GM12878 (cell line): ENCODE data around the gene MTO1. TPM values are rescaled to one million over a fixed set of nuclear protein-coding genes. Genes with fewer than 3 reads are reported as not detected.

Experiments
- ASH2L ChIP-seq: fragments of 300-600, 200-600 bp; sonication (generic); IDR thresholded peaks from 2 replicates; pipeline ENCODE4 v1.6.1; 2017; ENCODE audit warnings: low read depth, mild to moderate bottlenecking, borderline replicate concordance
- BACH1 ChIP-seq: fragments of 450-650 bp; IDR thresholded peaks from 2 replicates; pipeline ENCODE4 v1.6.1; 2017; ENCODE audit warnings: mild to moderate bottlenecking, borderline replicate concordance
- BHLHE40 ChIP-seq, 2 experiments: fragments of 450-650 bp in 1 of 2; IDR thresholded peaks; 2 replicates each; pipeline ENCODE4 v1.6.1; 2011 to 2017; ENCODE audit warnings: low read depth in 2 of 2, borderline replicate concordance in 1 of 2, improper control_type of control experiment in 1 of 2, low read length in 1 of 2, mild to moderate bottlenecking in 1 of 2
- BRCA1 ChIP-seq: IDR thresholded peaks from 2 replicates; pipeline ENCODE4 v1.6.1; 2011; ENCODE audit warnings: low read depth, low read length, improper control_type of control experiment
- CHD4 ChIP-seq: fragments of 200-600 bp; sonication (generic); IDR thresholded peaks from 2 replicates; pipeline ENCODE4 v1.6.1; 2016; ENCODE audit warnings: mild to moderate bottlenecking
- DPF2 ChIP-seq: fragments of 450-650 bp; IDR thresholded peaks from 2 replicates; pipeline ENCODE4 v1.6.1; 2017; ENCODE audit warnings: mild to moderate bottlenecking
- FOS ChIP-seq: IDR thresholded peaks from 3 replicates; pipeline ENCODE4 v1.6.1; 2011; ENCODE audit warnings: borderline replicate concordance; ENCODE audit not compliant: insufficient read length; ENCODE audit errors: extremely low read depth
- FOXK2 ChIP-seq: fragments of 450-650 bp; IDR thresholded peaks from 2 replicates; pipeline ENCODE4 v1.6.1; 2017; ENCODE audit warnings: mild to moderate bottlenecking, moderate library complexity
- HCFC1 ChIP-seq: fragments of 150-350 bp; IDR thresholded peaks from 2 replicates; pipeline ENCODE4 v1.6.1; 2014; ENCODE audit warnings: low read length
- IKZF1 ChIP-seq: fragments of 450-650 bp; conservative IDR thresholded peaks from 2 replicates; pipeline ENCODE4 v1.6.1; 2017; ENCODE audit warnings: antibody characterized with exemption, mild to moderate bottlenecking
- IRF4 ChIP-seq: IDR thresholded peaks from 2 replicates; pipeline ENCODE4 v1.6.1; 2011; ENCODE audit warnings: low read depth, low read length
- MAX ChIP-seq: IDR thresholded peaks from 2 replicates; pipeline ENCODE4 v1.6.1; 2012; ENCODE audit warnings: low read depth, low read length, improper control_type of control experiment
- SP1 ChIP-seq: IDR thresholded peaks from one replicate; pipeline ENCODE4 v1.6.1; 2011; ENCODE audit warnings: low read depth, low read length
- SREBF1 ChIP-seq: IDR thresholded peaks from 2 replicates; pipeline ENCODE4 v1.6.1; 2012; ENCODE audit warnings: mild to moderate bottlenecking, low read length
- TCF7 ChIP-seq: IDR thresholded peaks from 2 replicates; pipeline ENCODE4 v1.6.1; 2014; ENCODE audit warnings: antibody characterized with exemption, borderline replicate concordance
- USF2 ChIP-seq: IDR thresholded peaks from 2 replicates; pipeline ENCODE4 v1.6.1; 2011; ENCODE audit warnings: low read depth, low read length, improper control_type of control experiment, borderline replicate concordance
- YBX1 ChIP-seq: fragments of 450-650 bp; IDR thresholded peaks from 2 replicates; pipeline ENCODE4 v1.6.1; 2016; ENCODE audit warnings: antibody characterized with exemption
- ZNF24 ChIP-seq: fragments of 450-650 bp; IDR thresholded peaks from 2 replicates; pipeline ENCODE4 v1.6.1; 2017; ENCODE audit warnings: antibody characterized with exemption, mild to moderate bottlenecking
- polyA plus RNA-seq, 11 experiments: library from polyadenylated mRNA; depleted of rRNA in 4 of 11; unstranded in 6 of 11; stranded (reverse) in 5 of 11; fragments of >200 nt; fragmentation: Nextera tagmentation in 4 of 11; fragmentation: Illumina TruSeq in 1 of 11; extraction: Ambion mirVana in 4 of 11; extraction: Trizol in 1 of 11; gene quantifications; 1 replicate in 1 of 11; 2 replicates in 10 of 11; pipeline versions ENCODE4 v1.2.1 to v1.2.3, GENCODE V29; 2011 to 2016; ENCODE audit warnings: inconsistent platforms in 2 of 11, missing spikeins in 2 of 11, low read depth in 1 of 11
- total RNA-seq, 4 experiments: library from RNA; depleted of rRNA in 3 of 4; stranded (reverse); fragments of >200 nt in 3 of 4; fragmentation: Illumina TruSeq in 1 of 4; extraction: Trizol in 1 of 4; gene quantifications; 2 replicates each; pipeline versions ENCODE4 v1.2.1 to v1.2.3, GENCODE V29; 2013 to 2021
- TF ChIP-seq, protein P1 (sequence below): fragments of 450-650 bp; IDR thresholded peaks from 2 replicates; pipeline ENCODE4 v1.6.1; 2017; ENCODE audit warnings: low read depth, mild to moderate bottlenecking, moderate library complexity
- TF ChIP-seq, protein P2 (sequence below): fragments of 450-650 bp; IDR thresholded peaks from 2 replicates; pipeline ENCODE4 v1.6.1; 2017; ENCODE audit warnings: borderline replicate concordance
- TF ChIP-seq, protein P3 (sequence below): fragments of 150-350 bp; IDR thresholded peaks from 2 replicates; pipeline ENCODE4 v1.6.1; 2016; ENCODE audit warnings: low read depth, low read length

Gene MTO1
- total and polyA plus RNA-seq, 10 of the 15 experiments (the other 5 are each of a cell fraction or from before 2014, with no cell fraction given) = 24.8 to 53.6 (median 33.1) TPM

GRCh38 chr6:73461537-73462350 is at the start of gene MTO1 (continued):
- TF ChIP-seq FOXK2 = peak; percentile 63; the same call in 1 of the 2 replicates
- TF ChIP-seq CHD4 = no peak
- TF ChIP-seq DPF2 = 0 out of 2 replicates have a peak, but pooled peaks have one; percentile 37
- TF ChIP-seq, protein P1, sequence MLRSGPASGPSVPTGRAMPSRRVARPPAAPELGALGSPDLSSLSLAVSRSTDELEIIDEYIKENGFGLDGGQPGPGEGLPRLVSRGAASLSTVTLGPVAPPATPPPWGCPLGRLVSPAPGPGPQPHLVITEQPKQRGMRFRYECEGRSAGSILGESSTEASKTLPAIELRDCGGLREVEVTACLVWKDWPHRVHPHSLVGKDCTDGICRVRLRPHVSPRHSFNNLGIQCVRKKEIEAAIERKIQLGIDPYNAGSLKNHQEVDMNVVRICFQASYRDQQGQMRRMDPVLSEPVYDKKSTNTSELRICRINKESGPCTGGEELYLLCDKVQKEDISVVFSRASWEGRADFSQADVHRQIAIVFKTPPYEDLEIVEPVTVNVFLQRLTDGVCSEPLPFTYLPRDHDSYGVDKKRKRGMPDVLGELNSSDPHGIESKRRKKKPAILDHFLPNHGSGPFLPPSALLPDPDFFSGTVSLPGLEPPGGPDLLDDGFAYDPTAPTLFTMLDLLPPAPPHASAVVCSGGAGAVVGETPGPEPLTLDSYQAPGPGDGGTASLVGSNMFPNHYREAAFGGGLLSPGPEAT = peak; percentile 97
- TF ChIP-seq, protein P2, sequence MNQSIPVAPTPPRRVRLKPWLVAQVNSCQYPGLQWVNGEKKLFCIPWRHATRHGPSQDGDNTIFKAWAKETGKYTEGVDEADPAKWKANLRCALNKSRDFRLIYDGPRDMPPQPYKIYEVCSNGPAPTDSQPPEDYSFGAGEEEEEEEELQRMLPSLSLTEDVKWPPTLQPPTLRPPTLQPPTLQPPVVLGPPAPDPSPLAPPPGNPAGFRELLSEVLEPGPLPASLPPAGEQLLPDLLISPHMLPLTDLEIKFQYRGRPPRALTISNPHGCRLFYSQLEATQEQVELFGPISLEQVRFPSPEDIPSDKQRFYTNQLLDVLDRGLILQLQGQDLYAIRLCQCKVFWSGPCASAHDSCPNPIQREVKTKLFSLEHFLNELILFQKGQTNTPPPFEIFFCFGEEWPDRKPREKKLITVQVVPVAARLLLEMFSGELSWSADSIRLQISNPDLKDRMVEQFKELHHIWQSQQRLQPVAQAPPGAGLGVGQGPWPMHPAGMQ = no peak
- TF ChIP-seq, protein P3, sequence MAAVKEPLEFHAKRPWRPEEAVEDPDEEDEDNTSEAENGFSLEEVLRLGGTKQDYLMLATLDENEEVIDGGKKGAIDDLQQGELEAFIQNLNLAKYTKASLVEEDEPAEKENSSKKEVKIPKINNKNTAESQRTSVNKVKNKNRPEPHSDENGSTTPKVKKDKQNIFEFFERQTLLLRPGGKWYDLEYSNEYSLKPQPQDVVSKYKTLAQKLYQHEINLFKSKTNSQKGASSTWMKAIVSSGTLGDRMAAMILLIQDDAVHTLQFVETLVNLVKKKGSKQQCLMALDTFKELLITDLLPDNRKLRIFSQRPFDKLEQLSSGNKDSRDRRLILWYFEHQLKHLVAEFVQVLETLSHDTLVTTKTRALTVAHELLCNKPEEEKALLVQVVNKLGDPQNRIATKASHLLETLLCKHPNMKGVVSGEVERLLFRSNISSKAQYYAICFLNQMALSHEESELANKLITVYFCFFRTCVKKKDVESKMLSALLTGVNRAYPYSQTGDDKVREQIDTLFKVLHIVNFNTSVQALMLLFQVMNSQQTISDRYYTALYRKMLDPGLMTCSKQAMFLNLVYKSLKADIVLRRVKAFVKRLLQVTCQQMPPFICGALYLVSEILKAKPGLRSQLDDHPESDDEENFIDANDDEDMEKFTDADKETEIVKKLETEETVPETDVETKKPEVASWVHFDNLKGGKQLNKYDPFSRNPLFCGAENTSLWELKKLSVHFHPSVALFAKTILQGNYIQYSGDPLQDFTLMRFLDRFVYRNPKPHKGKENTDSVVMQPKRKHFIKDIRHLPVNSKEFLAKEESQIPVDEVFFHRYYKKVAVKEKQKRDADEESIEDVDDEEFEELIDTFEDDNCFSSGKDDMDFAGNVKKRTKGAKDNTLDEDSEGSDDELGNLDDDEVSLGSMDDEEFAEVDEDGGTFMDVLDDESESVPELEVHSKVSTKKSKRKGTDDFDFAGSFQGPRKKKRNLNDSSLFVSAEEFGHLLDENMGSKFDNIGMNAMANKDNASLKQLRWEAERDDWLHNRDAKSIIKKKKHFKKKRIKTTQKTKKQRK = no peak
- peak; percentile 66 for TF ChIP-seq HCFC1
- TF ChIP-seq SREBF1 = peak; percentile 83
- TF ChIP-seq IRF4 = 0 out of 2 replicates have a peak, but pooled peaks have one; percentile 13
- TF ChIP-seq BACH1 = peak; percentile 64; the same call in 1 of the 2 replicates
- peak; percentile 74 for TF ChIP-seq IKZF1
- no peak for TF ChIP-seq ZNF24
- TF ChIP-seq YBX1 = no peak
- TF ChIP-seq BHLHE40 (IDR thresholded peaks at IDR 0.05; ENCODE audit: borderline replicate concordance in 1 of 2, low read depth in 2 of 2, low read length in 1 of 2) = peak in 1 of 2 experiments; percentile 4; a peak in 1 of 4 replicates
- TF ChIP-seq BRCA1 = no peak
- no peak for TF ChIP-seq TCF7
- peak; percentile 66 for TF ChIP-seq SP1
- no peak for TF ChIP-seq USF2
- TF ChIP-seq ASH2L = peak; percentile 86; the same call in 1 of the 2 replicates
- peak; percentile 30; the same call in 1 of the 2 replicates for TF ChIP-seq MAX
- no peak for TF ChIP-seq FOS
